ENCODE measurements around the gene SPPL2B. TPM values are rescaled to one million over a fixed set of nuclear protein-coding genes. Genes with fewer than 3 reads are reported as not detected.
"Not testable (repeated sequence)": the region's sequence is repeated elsewhere in the genome, so short reads cannot be mapped to it uniquely, and the experiment has no call there.

The SPPL2B gene
- total RNA-seq, 1 experiment from 2014 or later = 73.7 TPM

DNA sequence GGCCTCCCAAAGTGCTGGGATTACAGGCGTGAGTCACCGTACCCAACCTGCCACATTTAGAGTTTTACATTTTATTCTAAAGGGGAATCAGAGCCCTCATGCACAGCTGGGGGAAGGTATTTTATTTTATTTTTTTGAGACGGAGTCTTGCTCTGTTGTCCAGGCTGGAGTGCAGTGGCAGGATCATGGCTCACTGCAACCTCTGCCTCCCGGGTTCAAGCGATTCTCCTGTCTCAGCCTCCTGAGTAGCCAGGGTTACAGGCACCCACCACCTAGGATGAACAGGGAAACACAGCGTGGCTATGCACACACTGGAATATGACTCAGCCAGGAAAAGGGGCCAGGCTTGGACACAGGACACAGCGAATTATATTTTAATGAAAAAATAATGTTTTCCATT, 68.7 kb downstream of the SPPL2B start:
- DNase-seq; H2BK15ac ChIP-seq (ENCODE audit: low read depth, low read length); H3K79me2 ChIP-seq (ENCODE audit: insufficient read depth, low read length); H2AK5ac ChIP-seq (ENCODE audit: insufficient read length, low read length); H3K27ac Mint-ChIP-seq; H2BK20ac ChIP-seq (ENCODE audit: low read depth, low read length, poor library complexity, severe bottlenecking); H3K56ac ChIP-seq (ENCODE audit: insufficient read length, low read depth, low read length); H3K27ac ChIP-seq (ENCODE audit: insufficient read length, low read depth, low read length); H3K14ac ChIP-seq (ENCODE audit: insufficient read depth, low read length); H3K4me3 Mint-ChIP-seq; H3K36me3 Mint-ChIP-seq (ENCODE audit: insufficient read depth in 1 of 3, low read depth in 3 of 3); H4K20me1 ChIP-seq (ENCODE audit: control insufficient read depth, insufficient read depth, insufficient read length); H3T11ph ChIP-seq (ENCODE audit: low read length); H4K8ac ChIP-seq (replicated peaks; ENCODE audit: insufficient read length, low read depth, low read length); H2BK120ac ChIP-seq (ENCODE audit: low read depth, low read length, poor library complexity, severe bottlenecking); H3K4me1 ChIP-seq (ENCODE audit: insufficient read depth, low read length); H3K9me3 Mint-ChIP-seq; H2BK5ac ChIP-seq (ENCODE audit: insufficient read length, low read length); H3K27me3 ChIP-seq (ENCODE audit: insufficient read depth, low read length); H3K23ac ChIP-seq (ENCODE audit: insufficient read length, low read depth, low read length); H3K4me2 ChIP-seq (ENCODE audit: insufficient read depth, insufficient read length, low read length); H3K18ac ChIP-seq (ENCODE audit: insufficient read length, low read depth, low read length); H3K4me1 Mint-ChIP-seq; H3K79me1 ChIP-seq (ENCODE audit: insufficient read depth, low read depth, low read length, poor library complexity, severe bottlenecking); H3K9ac ChIP-seq (ENCODE audit: extremely low read depth, insufficient read length, low read length); H4K5ac ChIP-seq (ENCODE audit: insufficient read length, low read depth, low read length); H2BK12ac ChIP-seq (ENCODE audit: insufficient read length, low read depth, low read length); H2AFZ ChIP-seq (ENCODE audit: low read length); H3K4ac ChIP-seq (ENCODE audit: low read depth, low read length); H3K23me2 ChIP-seq (ENCODE audit: insufficient read length, low read depth, low read length, poor library complexity, severe bottlenecking); H3K9me3 ChIP-seq (ENCODE audit: control insufficient read depth, low read depth, low read length); H4K91ac ChIP-seq (ENCODE audit: insufficient read length, low read depth, low read length): not testable (repeated sequence)
- WGBS (ENCODE audit: extremely low coverage, insufficient read length, low lambda C conversion rate) = no CpG with 5 or more reads among the region's 7 CpGs
- peaks cover 16% of the 10 kb centered on the region for H3K27me3 Mint-ChIP-seq (ENCODE audit: low read depth)

All from H9 (cell line).